HepG2 (cell line): Measurements from ENCODE around the gene BTK. TPM values are rescaled to one million over a fixed set of nuclear protein-coding genes. Genes with fewer than 3 reads are reported as not detected.

Experiments used
- CSRNP1 ChIP-seq: sonication (generic); formaldehyde crosslinking; IDR thresholded peaks from 2 replicates; pipeline ENCODE4 v1.8.1; 2023; ENCODE audit warnings: mild to moderate bottlenecking, missing genetic modification reagents
- GABPA ChIP-seq, 2 experiments: IDR thresholded peaks; 2 replicates each; pipeline ENCODE4 v1.6.1; 2011 to 2016; ENCODE audit warnings: low read depth in 2 of 2, low read length in 1 of 2, missing biosample characterization in 1 of 2, missing genetic modification characterization in 1 of 2
- GMEB2 ChIP-seq: IDR thresholded peaks from 2 replicates; pipeline ENCODE4 v1.6.1; 2016; ENCODE audit warnings: missing biosample characterization, missing genetic modification reagents, low read depth
- KDM2A ChIP-seq: sonication (generic); formaldehyde crosslinking; IDR thresholded peaks from 2 replicates; pipeline ENCODE4 v1.4.0; 2020; ENCODE audit warnings: low read depth, missing genetic modification reagents, borderline replicate concordance
- NFKB2 ChIP-seq: sonication (generic); formaldehyde crosslinking; IDR thresholded peaks from 2 replicates; pipeline ENCODE4 v1.4.0; 2020; ENCODE audit warnings: missing genetic modification reagents, borderline replicate concordance
- PHF8 ChIP-seq: sonication (generic); formaldehyde crosslinking; IDR thresholded peaks from 2 replicates; pipeline ENCODE4 v1.5.0; 2020; ENCODE audit warnings: missing genetic modification reagents
- POLR2A ChIP-seq, 2 experiments: IDR thresholded peaks; 2 replicates each; pipeline ENCODE4 v1.6.1; 2011; ENCODE audit warnings: low read depth in 2 of 2, low read length in 2 of 2, mild to moderate bottlenecking in 1 of 2, moderate library complexity in 1 of 2; ENCODE audit not compliant: insufficient read depth in 1 of 2
- POLR2AphosphoS5 ChIP-seq: IDR thresholded peaks from 2 replicates; pipeline ENCODE4 v1.6.1; 2012; ENCODE audit warnings: low read depth, low read length
- RAD51 ChIP-seq: fragments of 450-650 bp; IDR thresholded peaks from 2 replicates; pipeline ENCODE4 v1.6.1; 2016; ENCODE audit warnings: borderline replicate concordance
- RFXANK ChIP-seq: IDR thresholded peaks from 2 replicates; pipeline ENCODE4 v1.6.1; 2016
- SOX13 ChIP-seq, 3 experiments: fragments of 450-650 bp in 1 of 3; sonication (generic) in 1 of 3; formaldehyde crosslinking in 1 of 3; IDR thresholded peaks in 2 of 3; conservative IDR thresholded peaks in 1 of 3; 2 replicates each; pipeline versions ENCODE4 v1.5.0 to v1.6.1; 2016 to 2020; ENCODE audit warnings: antibody characterized with exemption in 1 of 3, mild to moderate bottlenecking in 1 of 3, missing compliant biosample characterization in 1 of 3, missing genetic modification reagents in 1 of 3, moderate library complexity in 1 of 3
- SRSF4 ChIP-seq: fragments of 200-400 bp; formaldehyde crosslinking; IDR thresholded peaks from one replicate; pipeline ENCODE4 v1.6.1; 2018; ENCODE audit warnings: mild to moderate bottlenecking, low read depth, low read length, moderate library complexity; ENCODE audit not compliant: poor library complexity, severe bottlenecking
- TEAD2 ChIP-seq: sonication (generic); formaldehyde crosslinking; IDR thresholded peaks from 2 replicates; pipeline ENCODE4 v1.9.0; 2021; ENCODE audit warnings: missing genetic modification reagents
- THAP11 ChIP-seq: IDR thresholded peaks from 2 replicates; pipeline ENCODE4 v1.6.1; 2016; ENCODE audit warnings: missing biosample characterization, missing genetic modification reagents
- USF2 ChIP-seq, 2 experiments: sonication (generic) in 1 of 2; formaldehyde crosslinking in 1 of 2; IDR thresholded peaks; 2 replicates each; pipeline versions ENCODE4 v1.5.1 to v1.6.1; 2011 to 2020; ENCODE audit warnings: borderline replicate concordance in 1 of 2, low read depth in 1 of 2, low read length in 1 of 2, mild to moderate bottlenecking in 1 of 2, missing genetic modification reagents in 1 of 2, moderate library complexity in 1 of 2
- YEATS2 ChIP-seq: sonication (generic); formaldehyde crosslinking; IDR thresholded peaks from 2 replicates; pipeline ENCODE4 v1.4.0; 2020; ENCODE audit warnings: missing genetic modification reagents, borderline replicate concordance
- ZFP41 ChIP-seq: sonication (generic); formaldehyde crosslinking; IDR thresholded peaks from 2 replicates; pipeline ENCODE4 v1.4.0; 2020; ENCODE audit warnings: mild to moderate bottlenecking, missing genetic modification reagents, borderline replicate concordance
- ZNF234 ChIP-seq: sonication (generic); formaldehyde crosslinking; conservative IDR thresholded peaks from 2 replicates; pipeline ENCODE4 v1.5.1; 2020; ENCODE audit warnings: mild to moderate bottlenecking, missing genetic modification reagents
- ZNF292 ChIP-seq: sonication (generic); formaldehyde crosslinking; IDR thresholded peaks from 2 replicates; pipeline ENCODE4 v1.8.1; 2022; ENCODE audit warnings: mild to moderate bottlenecking, low read depth, missing genetic modification reagents, borderline replicate concordance
- ZNF574 ChIP-seq: sonication (generic); formaldehyde crosslinking; IDR thresholded peaks from 2 replicates; pipeline ENCODE4 v1.4.0; 2020; ENCODE audit warnings: missing genetic modification reagents
- polyA plus RNA-seq, 8 experiments: library from polyadenylated mRNA; depleted of rRNA in 3 of 8; stranded (reverse) in 7 of 8; unstranded in 1 of 8; fragments of >200 nt; fragmentation: Illumina TruSeq in 4 of 8; extraction: Trizol in 4 of 8; gene quantifications; 2 replicates each; pipeline versions ENCODE4 v1.2.1 to v1.2.3, GENCODE V29; 2011 to 2016; ENCODE audit warnings: low read depth in 4 of 8, missing spikeins in 1 of 8, mixed read lengths in 1 of 8; ENCODE audit not compliant: insufficient read depth in 1 of 8
- total RNA-seq, 5 experiments: library from RNA; depleted of rRNA; stranded (reverse); fragments of >200 nt; fragmentation: Illumina TruSeq; extraction: Trizol; gene quantifications; 2 replicates each; pipeline ENCODE4 v1.2.3, GENCODE V29; 2016; ENCODE audit warnings: low read depth in 1 of 5

The BTK gene
- total and polyA plus RNA-seq, 2 of the 13 experiments (the other 11 are each of a cell fraction or from before 2014, with no cell fraction given), result not detected

GRCh38 chrX:101407748-101408531 lies 21.9 kb upstream of the BTK start, which contains the start of the genes GLA and HNRNPH2 (continued):
- no peak for TF ChIP-seq CSRNP1 (CRISPR knock-in tag)
- TF ChIP-seq SOX13 (IDR thresholded peaks at IDR 0.05), result no peak
- peak in 1 of 2 experiments; percentile 8; a peak in 1 of 4 replicates for TF ChIP-seq SOX13 (CRISPR knock-in tag; conservative IDR thresholded peaks at IDR 0.05 in 1 of 2, IDR thresholded peaks at IDR 0.05 in 1 of 2)
- no peak for TF ChIP-seq SRSF4
- peak; percentile 99 for TF ChIP-seq USF2 (IDR thresholded peaks at IDR 0.05; ENCODE audit: low read depth, low read length)
- TF ChIP-seq USF2 (CRISPR knock-in tag; IDR thresholded peaks at IDR 0.05; ENCODE audit: borderline replicate concordance), result peak; percentile 97; the same call in 1 of the 2 replicates
- TF ChIP-seq RFXANK, result peak; percentile 97
- no peak for TF ChIP-seq TEAD2 (CRISPR knock-in tag)
- 0 out of 2 replicates have a peak, but pooled peaks have one; percentile 45 for TF ChIP-seq ZNF574 (CRISPR knock-in tag)
- TF ChIP-seq POLR2AphosphoS5, result peak; percentile 71
- TF ChIP-seq YEATS2 (CRISPR knock-in tag), result peak; percentile 80; the same call in 1 of the 2 replicates
- no peak for TF ChIP-seq GABPA (IDR thresholded peaks at IDR 0.05; ENCODE audit: low read depth, low read length)
- TF ChIP-seq GABPA (CRISPR knock-in tag; IDR thresholded peaks at IDR 0.05; ENCODE audit: low read depth), result peak; percentile 60
- TF ChIP-seq KDM2A, result peak; percentile 42; the same call in 1 of the 2 replicates
- TF ChIP-seq GMEB2 (CRISPR knock-in tag), result peak; percentile 47; the same call in 1 of the 2 replicates
- peak; percentile 81 for TF ChIP-seq THAP11 (CRISPR knock-in tag)
- TF ChIP-seq ZNF292 (CRISPR knock-in tag), result no peak
- no peak for TF ChIP-seq ZNF234 (CRISPR knock-in tag)
- peak; percentile 70 to 90 for TF ChIP-seq POLR2A (IDR thresholded peaks at IDR 0.05; ENCODE audit: insufficient read depth in 1 of 2, low read depth in 2 of 2, low read length in 2 of 2)
- no peak for TF ChIP-seq NFKB2 (CRISPR knock-in tag)
- peak; percentile 55 for TF ChIP-seq PHF8
- TF ChIP-seq ZFP41 (CRISPR knock-in tag), result no peak
- TF ChIP-seq RAD51, result peak; percentile 98
